Measurements from ENCODE around the gene HOXD4.

GRCh38 chr2:176178038-176178756 lies 26.8 kb downstream of the HOXD4 start:
- no peak for TF ChIP-seq GTF2I (CRISPR knock-in tag; conservative IDR thresholded peaks at IDR 0.05)
- no peak for TF ChIP-seq CTCF (IDR thresholded peaks at IDR 0.05)
- no peak for TF ChIP-seq ZNF317 (CRISPR knock-in tag; IDR thresholded peaks at IDR 0.05; ENCODE audit: borderline replicate concordance, low read depth)
